Muscle of back (tissue), 11 donors: Measurements from ENCODE around the gene EXOG. TPM values are rescaled to one million over a fixed set of nuclear protein-coding genes. Genes with fewer than 3 reads are reported as not detected.

ENCODE experiments used
- DNase-seq, 3 donors: peaks; one replicate each; pipeline versions ENCODE4 v3.0.0 to v3.0.0-alpha.2; 2013
- polyA plus RNA-seq, 10 donors: library from polyadenylated mRNA; unstranded; fragments of 120-200 nt; gene quantifications; one replicate each; pipeline ENCODE4 v1.2.1, GENCODE V29; 2013; ENCODE audit not compliant: insufficient read length in 10 of 10

Gene EXOG
- polyA plus RNA-seq, 10 donors = 10.9 to 26.4 (median 14.0) TPM

DNA sequence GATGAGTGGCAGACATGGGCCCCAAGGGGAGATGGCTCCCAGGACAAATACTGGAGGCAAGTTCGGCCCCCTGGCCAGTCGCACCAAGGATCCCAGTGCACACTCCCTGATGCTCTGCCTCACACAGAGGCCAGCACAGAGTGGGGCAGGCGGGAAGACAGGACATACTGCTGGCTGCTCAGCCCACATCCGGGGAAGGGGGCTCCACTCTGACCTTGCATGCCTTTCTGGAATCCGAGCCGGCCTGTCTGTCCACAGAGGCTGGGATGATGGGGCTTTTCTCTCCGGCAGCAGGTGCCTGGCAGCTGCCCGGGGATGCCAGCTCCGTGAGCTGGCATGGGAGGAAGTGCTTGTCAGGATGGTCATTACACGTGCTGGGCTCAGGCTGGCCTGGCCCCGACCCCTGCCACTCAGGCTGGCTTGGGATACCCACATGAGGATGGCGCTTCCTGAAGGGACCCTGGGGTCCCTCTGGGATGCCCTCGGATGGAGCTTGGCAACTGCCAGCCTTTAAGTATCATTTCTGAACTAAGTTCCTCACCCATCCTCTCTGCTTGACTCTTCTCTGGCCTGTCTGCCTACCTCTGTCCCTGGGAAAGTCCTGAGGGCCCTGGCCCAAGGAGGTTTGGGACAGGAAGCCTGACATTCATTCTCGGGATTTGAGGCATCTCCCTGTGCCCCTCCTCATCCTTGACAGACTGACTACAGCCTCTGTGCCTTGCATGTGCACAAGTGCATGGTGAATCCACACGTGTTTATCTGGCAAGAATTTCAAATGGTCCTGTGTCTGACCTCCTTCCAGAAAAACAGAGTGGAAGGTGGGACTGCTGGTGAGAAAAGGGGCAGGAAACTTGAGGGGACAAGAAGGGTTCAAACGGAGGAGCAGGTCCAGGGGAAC, 46.5 kb downstream of the EXOG start:
- DNase-seq = peak; percentile 40 to 52 (median 48)

DNA sequence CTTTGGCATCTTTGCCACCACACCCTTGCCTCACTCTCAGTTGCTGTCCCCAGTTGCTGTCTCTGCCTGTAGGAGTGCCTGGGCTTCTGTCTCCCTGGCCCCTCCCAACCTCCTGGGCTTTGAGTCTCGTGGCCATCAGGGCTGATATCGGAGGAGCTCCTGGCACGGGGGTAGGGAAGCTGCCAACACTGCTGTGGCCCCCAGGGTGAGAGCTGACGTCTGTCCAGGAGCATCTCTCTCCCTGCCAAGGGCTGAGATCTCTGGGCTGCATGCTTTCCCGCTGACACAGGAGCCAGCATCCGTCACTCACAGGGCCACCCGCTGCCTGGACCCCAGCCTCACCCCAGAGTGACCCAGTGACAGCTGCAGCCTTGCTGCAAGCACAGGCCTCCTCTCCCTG, 47.4 kb downstream of the EXOG start:
- DNase-seq = peak; percentile 48 to 64 (median 61)

DNA sequence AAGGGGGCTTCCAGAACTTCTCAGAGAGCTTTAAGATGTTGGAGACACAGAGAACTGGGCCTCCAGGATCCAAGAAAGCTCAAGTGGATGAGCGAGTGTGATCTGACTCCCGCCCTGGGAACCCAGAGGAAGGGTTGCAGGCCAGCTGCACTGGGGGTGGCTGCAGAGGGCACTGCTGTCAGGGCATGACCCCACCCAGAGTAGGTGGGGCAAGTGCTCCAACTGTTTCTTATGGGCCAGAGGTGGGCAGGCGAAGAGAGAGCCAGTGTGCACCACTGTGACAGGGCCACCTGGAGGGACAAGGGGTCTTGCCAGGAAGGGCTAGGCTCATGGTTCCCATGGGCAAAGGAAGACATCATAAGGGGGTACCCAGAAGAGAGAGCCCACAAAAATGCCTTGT, 48.8 kb downstream of the EXOG start:
- DNase-seq = no peak

DNA sequence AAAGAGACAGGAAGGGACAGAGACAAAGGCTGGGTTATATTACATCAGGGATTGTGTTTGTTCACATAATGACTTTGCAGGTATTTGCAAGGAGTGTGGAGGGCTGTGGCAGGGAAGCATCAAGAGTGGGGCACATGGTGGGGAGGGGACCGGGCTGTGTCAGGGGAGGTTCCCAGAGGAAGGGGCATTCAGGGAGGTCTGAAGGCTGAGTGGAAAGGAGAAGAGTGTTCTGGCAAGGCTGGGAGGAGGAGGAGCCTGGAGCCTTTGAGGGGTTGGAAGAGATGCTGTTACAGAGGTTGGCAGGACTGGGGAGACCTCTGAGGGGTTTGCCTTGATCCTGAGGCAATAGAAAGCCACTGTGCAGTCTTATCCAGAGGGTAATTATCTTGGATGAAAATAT, 49.4 kb downstream of the EXOG start:
- DNase-seq = no peak

DNA sequence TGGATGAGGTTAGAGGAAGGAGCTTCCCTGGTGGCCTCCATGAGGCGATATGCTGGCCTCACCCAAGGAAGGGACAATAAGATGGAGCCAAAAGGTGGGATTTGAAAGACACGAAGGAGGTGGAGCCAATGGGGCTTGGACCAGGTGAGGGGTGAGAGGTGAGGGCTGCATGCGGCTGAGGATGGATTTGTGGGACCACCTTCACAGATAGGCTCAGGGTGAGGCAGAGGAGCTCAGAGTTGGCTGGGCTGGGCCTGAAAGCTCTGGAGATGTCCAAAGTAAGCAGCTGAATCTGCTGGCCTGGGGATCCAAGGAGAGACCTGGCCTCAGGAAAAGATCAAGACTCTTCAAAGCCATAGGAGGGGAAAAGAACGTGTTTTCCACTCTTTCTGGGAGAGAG, 49.8 kb downstream of the EXOG start:
- no peak for DNase-seq

DNA sequence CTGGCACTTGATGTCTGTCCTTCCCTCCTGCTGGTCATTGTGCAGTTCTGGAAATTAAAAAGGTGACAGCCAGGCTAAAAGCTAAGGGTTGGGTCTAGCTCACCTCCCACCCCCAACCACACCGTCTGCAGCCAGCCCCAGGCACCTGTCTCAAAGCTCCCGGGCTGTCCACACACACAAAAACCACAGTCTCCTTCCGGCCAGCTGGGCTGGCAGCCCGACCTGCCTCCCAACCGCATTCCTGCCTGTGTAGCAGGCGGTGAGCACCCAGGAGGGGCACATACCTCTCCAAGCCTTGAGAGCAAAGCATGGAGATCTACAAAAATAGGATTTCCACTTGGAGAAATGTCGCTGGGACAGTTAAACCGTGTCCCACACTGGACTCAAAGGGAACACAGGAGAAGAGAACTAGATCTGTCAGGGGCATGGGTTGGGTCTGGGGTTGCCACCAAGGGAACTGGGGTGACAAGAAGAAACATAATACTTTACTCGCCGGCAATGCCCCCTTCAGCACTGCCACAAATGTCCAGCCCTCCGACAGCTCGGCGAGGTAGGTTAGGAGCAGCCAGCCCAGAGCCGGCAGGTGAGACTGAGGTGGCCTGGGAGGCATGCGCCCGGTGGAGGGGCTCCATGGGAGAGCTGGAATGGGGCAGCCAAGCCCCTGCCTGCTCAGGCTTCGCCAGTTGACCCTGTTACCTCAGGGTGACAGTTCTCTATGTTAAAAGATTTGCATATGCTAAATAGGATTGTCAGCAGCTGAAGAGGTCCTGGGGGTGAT, 52.2 kb downstream of the EXOG start:
- DNase-seq = no peak

DNA sequence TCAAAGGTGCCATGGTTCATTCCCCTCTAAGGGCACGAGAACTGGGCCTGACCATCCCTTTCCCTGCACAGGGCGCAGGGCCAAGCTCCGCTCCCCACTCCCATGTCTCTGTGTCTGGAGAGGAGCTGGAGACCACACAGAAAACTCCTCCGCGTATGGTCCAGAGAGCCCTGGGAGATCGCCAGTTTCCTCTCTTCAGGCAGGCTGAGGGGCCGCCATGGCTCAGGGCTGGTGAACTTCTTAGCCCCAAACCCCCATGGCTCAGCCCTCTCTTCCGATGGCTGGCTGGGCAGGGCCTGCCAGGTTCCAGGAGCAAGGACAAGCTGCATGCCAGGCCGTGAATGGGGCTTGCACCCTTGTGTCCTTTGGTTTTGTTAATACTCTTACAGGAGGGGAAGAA, 52.9 kb downstream of the EXOG start:
- DNase-seq = no peak

DNA sequence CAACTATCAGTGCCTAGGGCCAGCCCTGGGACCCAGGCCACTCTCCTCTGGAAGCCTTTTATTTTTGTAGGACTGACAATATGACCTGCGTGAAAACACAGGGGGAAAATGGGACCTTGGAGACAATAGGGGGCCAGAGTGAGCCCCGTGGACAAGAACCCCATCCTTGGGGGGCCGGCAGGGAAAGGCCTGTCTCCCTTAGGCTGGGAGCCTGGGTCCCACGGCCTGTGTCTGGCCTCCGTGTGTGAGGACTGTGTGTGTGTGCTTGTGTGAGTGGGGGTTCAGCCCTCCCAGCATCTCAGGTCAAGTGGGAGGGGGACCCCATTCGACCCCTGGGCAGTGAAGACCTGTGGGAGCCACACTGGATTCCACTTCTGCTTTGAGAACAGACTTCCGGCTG, 53.3 kb downstream of the EXOG start:
- DNase-seq = no peak

DNA sequence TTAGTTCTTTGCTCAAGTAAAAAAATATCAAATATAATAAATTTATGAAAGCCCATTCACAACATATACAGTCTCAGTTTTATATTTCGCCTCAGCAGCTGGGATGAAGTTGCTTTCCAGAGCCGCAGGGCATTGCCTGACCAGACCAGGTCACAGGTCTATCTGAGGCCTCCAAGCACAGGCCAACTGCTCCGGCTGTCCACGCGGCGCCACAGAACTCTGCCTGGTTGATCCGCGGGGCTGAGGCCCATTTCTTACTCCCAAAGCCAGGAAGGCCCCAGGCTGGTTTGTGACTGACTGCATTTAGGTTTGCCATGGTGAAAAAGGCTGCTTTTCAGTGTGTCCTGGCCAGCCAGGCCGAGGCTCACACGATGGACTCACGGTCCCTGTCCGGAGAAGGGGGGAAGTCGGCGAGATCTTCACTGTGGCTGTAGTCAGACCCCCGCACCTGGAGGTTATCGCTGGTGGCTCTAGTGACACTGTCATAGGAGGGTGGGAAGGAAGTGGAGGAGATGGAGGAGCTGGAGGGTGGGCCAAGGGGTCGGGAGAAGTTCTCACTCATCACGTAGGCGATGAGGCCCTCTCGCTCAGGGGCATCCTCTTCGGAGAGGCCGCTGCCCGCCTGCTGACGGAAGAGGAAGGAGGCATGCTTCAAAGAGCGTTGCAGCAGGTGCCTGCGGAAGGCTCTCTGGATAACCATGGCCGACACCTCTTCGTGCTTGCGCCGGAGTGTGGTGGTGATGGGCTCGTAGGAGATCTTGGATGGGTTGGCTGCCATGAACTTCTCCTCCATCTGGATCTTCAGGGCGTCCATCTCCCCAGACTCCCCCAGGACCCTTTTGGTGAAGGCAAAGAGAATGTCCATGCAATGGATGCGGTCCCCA, 54.1 kb downstream of the EXOG start:
- DNase-seq = no peak

DNA sequence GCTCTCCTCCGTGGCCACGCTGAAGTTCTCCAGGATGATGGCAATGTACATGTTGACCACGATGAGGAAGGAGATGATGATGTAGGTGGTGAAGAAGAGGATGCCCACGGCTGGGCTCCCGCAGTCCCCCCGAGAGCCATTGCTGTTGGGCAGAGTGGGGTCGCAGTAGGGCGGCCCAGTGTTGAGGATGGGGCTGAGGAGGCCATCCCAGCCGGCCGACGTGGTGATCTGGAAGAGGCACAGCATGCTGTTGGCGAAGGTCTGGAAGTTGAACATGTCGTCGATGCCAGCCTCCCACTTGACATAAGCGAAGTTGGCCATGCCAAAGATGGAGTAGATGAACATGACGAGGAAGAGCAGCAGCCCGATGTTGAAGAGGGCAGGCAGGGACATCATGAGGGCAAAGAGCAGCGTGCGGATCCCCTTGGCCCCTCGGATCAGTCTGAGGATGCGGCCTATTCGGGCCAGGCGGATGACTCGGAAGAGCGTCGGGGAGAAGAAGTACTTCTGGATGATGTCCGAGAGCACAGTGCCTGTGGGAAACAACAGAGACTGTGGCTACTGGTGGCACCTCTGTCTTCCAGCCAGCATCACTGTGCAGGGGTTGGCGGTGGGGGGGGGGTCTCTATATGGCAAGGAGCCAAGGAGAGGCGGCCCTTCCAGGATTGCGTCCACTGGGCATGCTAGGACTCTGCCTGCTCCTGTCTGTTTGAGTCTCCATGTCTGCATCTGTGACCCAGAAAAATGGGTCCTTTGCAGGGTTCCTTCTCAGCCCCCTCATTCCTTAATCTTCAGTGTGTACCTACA, 55.1 kb downstream of the EXOG start:
- no peak for DNase-seq

DNA sequence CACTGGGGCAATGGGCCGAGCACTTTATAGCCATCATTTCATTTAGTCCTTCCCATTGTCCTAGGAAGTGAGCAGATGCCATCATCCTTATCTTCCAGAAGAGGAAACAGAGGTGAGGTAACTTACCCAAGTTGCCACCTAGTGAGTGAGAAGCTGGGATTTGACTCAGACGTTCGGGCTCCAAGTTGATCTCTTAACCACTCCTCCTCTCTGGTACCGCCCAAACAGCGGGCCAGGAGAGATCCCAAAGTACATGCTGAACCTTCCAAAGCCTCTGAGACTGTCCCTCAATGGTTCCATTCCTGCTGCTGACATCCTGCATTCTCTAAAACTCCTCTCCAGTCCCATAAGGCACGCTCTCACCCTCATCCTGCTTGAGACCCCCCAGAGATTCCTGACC, 56.2 kb downstream of the EXOG start:
- no peak for DNase-seq

DNA sequence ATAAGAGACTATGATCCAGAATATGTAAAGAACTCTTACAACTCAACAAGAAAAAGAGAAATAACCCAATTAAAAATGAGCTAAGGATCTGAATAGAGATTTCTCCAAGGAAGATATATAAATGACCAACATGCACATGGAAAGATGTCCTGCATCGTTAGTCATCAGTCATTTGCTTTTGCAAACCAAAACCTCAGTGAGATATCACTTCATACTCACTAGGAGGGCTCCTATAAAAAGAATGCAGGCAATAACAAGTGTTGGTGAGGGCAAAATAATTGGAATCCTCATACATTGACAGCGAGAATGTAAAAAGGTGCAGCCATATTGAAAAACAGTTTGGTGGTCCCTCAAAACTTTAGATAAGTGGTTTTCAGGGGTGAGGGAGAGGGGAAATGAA, 56.9 kb downstream of the EXOG start:
- DNase-seq = no peak

DNA sequence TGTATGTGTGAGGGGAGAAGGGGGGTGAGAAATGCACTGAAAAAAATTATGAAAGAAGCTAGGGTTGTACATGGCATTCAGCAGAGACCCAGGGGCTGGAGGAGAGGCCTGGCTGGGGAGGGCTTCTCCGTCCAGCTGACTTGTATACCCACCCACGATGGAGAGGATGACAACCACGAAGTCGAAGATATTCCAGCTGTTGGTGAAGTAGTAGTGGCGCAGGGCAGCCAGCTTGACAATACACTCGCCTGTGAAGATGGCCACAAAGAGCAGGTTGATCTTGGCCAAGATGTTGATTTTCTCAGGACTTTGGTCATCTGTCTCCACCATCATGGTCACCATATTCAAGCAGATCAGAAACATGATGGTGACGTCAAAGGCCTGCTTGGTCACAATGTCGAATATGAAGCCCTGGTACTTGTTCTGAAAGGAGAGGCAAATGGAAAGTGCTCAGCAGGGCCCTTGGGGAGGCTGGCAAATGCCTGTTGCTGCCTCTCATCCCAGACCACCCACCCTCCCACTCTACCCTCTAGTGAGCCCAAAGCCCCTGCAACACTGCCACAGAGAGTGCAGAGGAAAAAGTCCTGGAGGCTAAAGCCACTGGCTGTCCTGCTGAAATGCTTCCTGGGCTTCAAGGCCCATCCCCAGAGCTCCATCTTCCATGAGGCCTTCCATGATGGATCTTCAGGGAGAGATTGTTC, 58.1 kb downstream of the EXOG start:
- DNase-seq = no peak

DNA sequence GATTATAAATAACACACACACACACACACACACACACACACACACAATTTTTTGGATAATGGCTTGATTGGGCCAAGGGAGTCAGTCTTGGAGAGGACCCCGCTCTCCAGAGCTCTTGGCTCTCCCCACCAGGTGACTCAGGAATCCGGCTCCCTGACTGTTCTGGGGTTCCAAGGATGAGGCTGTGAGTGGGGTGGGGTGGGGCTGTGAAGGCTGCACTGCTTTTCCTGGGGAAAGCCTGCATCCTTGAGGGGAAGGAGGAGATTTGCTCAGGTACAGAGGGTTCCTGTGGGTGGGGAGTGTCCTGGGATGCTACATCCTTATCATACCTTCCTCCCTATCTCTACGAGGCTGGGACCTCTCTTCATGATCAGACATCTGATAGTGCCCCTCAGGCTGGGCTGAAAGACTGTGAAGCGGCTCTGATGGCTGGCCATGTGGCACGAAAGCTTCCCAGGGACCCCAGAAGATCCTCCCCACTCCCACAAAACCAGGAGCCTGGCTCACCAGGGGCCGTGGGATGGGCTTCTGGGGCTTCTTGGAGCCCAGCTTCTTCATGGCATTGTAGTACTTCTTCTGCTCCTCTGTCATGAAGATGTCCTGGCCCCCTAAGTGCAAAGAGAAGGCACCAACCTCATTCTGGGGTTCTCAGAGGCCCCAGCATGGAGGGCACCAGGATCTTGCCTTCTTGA, 59.2 kb downstream of the EXOG start:
- DNase-seq = no peak

DNA sequence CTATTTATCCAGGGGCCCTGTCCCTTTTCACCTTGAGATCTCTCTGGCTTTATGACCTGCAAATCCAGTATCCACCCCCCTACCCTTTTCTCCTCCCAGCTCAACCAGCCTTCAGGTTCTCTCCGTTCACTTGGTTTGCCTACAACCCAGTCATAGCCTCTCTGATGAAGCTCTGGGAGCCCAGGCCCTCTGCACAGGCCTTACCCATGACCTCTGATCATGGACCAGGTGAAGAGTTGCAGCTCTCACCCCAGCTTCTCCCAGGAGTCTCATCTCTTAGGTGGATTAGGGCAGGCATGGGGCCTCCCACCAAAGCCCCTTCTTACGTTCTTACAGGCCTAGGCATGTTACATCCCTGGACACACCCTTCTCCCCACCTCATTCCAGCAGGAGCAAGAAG, 59.8 kb downstream of the EXOG start:
- no peak for DNase-seq

DNA sequence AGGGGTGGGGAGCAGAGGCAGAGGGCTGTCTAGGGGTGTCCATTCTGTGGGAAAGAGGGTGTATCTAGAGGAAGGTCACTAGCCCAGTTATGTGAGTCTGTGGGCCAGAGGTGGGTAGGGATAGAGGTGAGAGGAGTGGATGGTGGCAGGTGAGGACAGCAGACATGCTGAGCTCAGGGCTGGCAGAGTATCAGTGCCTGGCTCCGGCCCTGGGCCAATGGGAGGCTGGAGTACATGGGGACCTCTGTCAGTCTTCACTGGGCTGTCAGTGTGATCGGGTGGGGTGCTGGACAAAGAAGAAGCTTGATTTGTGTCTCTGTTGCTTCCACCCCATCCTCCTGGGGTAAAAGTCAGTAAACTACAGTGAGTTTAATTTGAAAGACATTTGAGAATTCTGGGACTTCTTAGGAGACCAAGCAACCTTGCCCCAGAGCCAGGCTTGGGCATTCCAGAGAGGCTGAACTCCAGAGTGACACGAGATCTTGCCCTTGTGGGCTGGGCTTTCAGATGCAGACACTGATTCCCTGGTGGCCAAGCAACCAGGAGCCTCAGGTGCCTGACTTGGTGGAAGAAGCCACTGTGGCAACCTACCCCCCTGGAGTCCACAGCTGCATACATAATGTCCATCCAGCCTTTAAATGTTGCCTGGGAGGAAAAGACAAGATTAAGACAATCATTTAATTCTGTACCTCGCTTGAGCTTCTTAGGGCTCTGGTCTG, 60.7 kb downstream of the EXOG start:
- no peak for DNase-seq

DNA sequence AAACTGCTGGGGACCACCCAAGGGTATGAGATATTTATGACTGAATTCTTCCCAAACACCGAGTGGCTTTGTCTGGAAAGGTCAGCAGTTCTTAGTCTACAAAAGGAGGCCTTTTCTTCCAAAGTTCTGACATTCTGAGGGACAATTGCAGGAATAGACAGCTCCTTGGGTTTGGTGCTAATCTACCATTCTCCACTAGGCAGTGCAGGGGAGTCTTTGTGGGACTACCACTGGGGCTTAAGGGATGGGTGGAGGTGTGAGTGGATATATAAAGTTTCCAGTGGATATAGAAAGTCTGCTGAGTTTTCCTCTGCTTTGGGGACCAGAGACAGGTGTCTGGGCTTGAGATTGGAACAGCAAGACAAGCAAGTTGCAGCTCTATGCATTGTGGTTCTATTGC, 62.7 kb downstream of the EXOG start:
- DNase-seq = no peak

DNA sequence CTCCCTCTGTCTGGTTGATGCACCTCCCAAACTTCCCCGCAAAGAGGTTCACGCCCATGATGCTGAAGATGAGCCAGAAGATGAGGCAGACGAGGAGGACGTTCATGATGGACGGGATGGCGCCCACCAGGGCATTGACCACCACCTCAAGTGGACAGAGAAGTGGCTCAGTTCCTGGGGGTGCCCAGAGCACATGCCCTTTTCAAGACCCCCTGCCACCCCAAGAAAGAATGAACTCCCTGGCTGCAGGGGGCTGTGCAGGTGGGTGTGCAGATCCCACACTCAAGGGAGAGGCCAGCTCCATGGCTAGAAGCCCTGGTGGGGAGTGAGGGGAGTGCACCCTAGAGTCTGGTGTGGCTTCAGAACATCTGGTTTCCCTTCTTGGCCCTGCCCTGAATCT, 64.1 kb downstream of the EXOG start:
- DNase-seq = no peak

DNA sequence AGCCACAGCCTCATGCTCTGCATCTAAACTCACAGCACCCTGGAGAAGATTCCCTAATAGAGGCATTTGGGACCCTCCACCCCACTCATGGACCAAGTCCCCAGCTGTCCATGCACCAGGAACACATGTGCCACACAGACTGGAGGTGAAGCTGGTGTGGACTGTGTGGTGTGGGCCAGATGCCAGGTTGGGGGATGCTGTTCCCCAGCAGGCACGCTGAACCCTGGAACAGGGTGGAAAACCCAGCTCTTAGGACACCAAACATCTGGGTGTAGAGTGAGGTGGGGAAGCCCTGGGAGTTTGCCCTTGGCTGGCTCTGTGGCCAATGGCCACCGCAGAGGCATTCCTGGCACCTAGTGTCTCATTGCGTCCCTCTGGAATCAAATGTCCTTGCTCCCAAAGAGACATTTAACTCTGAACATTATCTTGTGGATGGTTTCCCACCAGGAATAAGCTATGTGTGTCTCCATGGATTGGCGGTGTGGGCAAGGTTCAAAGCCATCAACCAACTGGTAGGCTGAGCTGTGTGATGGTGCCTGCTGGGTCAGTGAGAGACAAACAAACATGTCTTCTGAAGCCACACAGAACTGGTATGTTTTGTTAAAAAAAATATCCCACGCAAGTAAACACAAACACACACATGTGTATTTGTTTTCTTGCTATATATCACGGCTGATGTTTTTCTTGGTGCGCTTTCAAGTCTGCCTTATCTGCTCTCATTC, 65.0 kb downstream of the EXOG start:
- DNase-seq = no peak
